Measurements from ENCODE around the gene GPSM1. TPM values are rescaled to one million over a fixed set of nuclear protein-coding genes. Genes with fewer than 3 reads are reported as not detected.

Gene GPSM1
- total and polyA plus RNA-seq, 9 of the 15 experiments (the other 6 are each of a cell fraction or from before 2014, with no cell fraction given) = 0.04 to 14.2 (median 3.1) TPM

GRCh38 chr9:136364942-136365774 lies 37.8 kb downstream of the GPSM1 start (continued):
- TF ChIP-seq ZBTB33 (CRISPR knock-in tag; IDR thresholded peaks at IDR 0.05) (peak; percentile 95), BRF2 (IDR thresholded peaks at IDR 0.05; ENCODE audit: borderline replicate concordance, insufficient read depth, insufficient read length) (no peak), CREB1 (IDR thresholded peaks at IDR 0.05) (no peak), CREB1 (CRISPR knock-in tag; IDR thresholded peaks at IDR 0.05) (no peak), MEF2D (tag; conservative IDR thresholded peaks at IDR 0.05; ENCODE audit: low read depth) (no peak), GABPB1 (CRISPR knock-in tag; IDR thresholded peaks at IDR 0.05) (0 out of 2 replicates have a peak, but pooled peaks have one; percentile 26), ARID4B (CRISPR knock-in tag; IDR thresholded peaks at IDR 0.05) (0 out of 2 replicates have a peak, but pooled peaks have one; percentile 30), SIN3B (IDR thresholded peaks at IDR 0.05; ENCODE audit: low read depth) (no peak), NFIC (IDR thresholded peaks at IDR 0.05) (peak; percentile 96), RHOXF2B (CRISPR knock-in tag; conservative IDR thresholded peaks at IDR 0.05) (no peak), LARP7 (IDR thresholded peaks at IDR 0.05) (no peak)
- TF ChIP-seq, protein P1, sequence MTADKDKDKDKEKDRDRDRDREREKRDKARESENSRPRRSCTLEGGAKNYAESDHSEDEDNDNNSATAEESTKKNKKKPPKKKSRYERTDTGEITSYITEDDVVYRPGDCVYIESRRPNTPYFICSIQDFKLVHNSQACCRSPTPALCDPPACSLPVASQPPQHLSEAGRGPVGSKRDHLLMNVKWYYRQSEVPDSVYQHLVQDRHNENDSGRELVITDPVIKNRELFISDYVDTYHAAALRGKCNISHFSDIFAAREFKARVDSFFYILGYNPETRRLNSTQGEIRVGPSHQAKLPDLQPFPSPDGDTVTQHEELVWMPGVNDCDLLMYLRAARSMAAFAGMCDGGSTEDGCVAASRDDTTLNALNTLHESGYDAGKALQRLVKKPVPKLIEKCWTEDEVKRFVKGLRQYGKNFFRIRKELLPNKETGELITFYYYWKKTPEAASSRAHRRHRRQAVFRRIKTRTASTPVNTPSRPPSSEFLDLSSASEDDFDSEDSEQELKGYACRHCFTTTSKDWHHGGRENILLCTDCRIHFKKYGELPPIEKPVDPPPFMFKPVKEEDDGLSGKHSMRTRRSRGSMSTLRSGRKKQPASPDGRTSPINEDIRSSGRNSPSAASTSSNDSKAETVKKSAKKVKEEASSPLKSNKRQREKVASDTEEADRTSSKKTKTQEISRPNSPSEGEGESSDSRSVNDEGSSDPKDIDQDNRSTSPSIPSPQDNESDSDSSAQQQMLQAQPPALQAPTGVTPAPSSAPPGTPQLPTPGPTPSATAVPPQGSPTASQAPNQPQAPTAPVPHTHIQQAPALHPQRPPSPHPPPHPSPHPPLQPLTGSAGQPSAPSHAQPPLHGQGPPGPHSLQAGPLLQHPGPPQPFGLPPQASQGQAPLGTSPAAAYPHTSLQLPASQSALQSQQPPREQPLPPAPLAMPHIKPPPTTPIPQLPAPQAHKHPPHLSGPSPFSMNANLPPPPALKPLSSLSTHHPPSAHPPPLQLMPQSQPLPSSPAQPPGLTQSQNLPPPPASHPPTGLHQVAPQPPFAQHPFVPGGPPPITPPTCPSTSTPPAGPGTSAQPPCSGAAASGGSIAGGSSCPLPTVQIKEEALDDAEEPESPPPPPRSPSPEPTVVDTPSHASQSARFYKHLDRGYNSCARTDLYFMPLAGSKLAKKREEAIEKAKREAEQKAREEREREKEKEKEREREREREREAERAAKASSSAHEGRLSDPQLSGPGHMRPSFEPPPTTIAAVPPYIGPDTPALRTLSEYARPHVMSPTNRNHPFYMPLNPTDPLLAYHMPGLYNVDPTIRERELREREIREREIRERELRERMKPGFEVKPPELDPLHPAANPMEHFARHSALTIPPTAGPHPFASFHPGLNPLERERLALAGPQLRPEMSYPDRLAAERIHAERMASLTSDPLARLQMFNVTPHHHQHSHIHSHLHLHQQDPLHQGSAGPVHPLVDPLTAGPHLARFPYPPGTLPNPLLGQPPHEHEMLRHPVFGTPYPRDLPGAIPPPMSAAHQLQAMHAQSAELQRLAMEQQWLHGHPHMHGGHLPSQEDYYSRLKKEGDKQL (CRISPR knock-in tag; IDR thresholded peaks at IDR 0.05; ENCODE audit: borderline replicate concordance) = no peak

Data from K562 (cell line).